ENCODE results near the gene ATP2B3. TPM values are rescaled to one million over a fixed set of nuclear protein-coding genes. Genes with fewer than 3 reads are reported as not detected.

The ATP2B3 gene
- total and polyA plus RNA-seq, 2 donors (not counting 3 experiments of a cell fraction or from before 2014, with no cell fraction given) = 0.01 to 0.07 TPM

- Histone ChIP-seq H3K4me3 (replicated peaks in 1 of 3; ENCODE audit: insufficient read depth in 1 of 3, low read depth in 1 of 3, low read length in 3 of 3) (peak within 1 kb of the TSS; percentile 61 to 73 (median 64)), H3K4me1 (ENCODE audit: control insufficient read depth, extremely low read depth, insufficient read depth, low read length) (peaks cover 15% of the 10 kb centered on the region), H3K27me3 (ENCODE audit: control insufficient read depth in 2 of 2, insufficient read depth in 2 of 2, low read length in 2 of 2) (no peaks in the 10 kb centered on the region), H2AFZ (ENCODE audit: low read depth, low read length) (peak within 1 kb of the TSS; percentile 79), H3K79me2 (ENCODE audit: control insufficient read depth, insufficient read depth, low read length) (peaks cover 4% of the 10 kb centered on the region), H4K20me1 (replicated peaks; ENCODE audit: control insufficient read depth, extremely low read depth, insufficient read depth, low read length) (no peaks in the 10 kb centered on the region), H3K4me2 (ENCODE audit: insufficient read depth, low read length) (peak within 1 kb of the TSS; percentile 85), H3K9me3 (replicated peaks; ENCODE audit: control insufficient read depth, insufficient read depth, low read length) (no peaks in the 10 kb centered on the region), H3K27ac (ENCODE audit: insufficient read depth, low read depth, low read length) (peak within 1 kb of the TSS; percentile 53), H3K36me3 (ENCODE audit: control insufficient read depth in 2 of 2, extremely low read depth in 1 of 2, insufficient read depth in 2 of 2, low read length in 2 of 2) (no peaks in the 10 kb centered on the region), H3K9ac (replicated peaks; ENCODE audit: extremely low read depth, insufficient read depth, low read length) (peak within 1 kb of the TSS; percentile 69), H3K9me1 (replicated peaks; ENCODE audit: control insufficient read depth, extremely low read depth, insufficient read depth, low read length) (no peaks in the 10 kb centered on the region)
- FAIRE-seq = peak; percentile 97
- CTCF ChIA-PET = interaction anchor here (0.6 to 6.8 kb wide), 14 partner anchors 10 to 529 kb away, joined by 3 to 189 read pairs (median 6); partner anchors contain the start of gene BGN
- TF ChIP-seq CTCF (IDR thresholded peaks at IDR 0.05; ENCODE audit: extremely low read depth in 1 of 2, insufficient read depth in 1 of 2, low read depth in 1 of 2, low read length in 2 of 2) (peak; percentile 51 to 74), GATA2 (IDR thresholded peaks at IDR 0.05; ENCODE audit: insufficient read depth, insufficient read length, low read depth, low read length) (no peak)
- DNase-seq (ENCODE audit: low read depth, low spot score) = peak; percentile 92
- dilution Hi-C loops (cut with MboI; ENCODE audit: extremely low pct_ligation_motif_present, low sequenced_read_pairs) (no loop called here), intact Hi-C loops (cut with micrococcal nuclease) (loop anchor here (1.0 kb wide), 3 partner anchors 25 to 511 kb away; no protein-coding TSS in a partner anchor)
- no TSS peak for BruUV-seq (replicated peaks)
- POLR2A ChIA-PET = interaction anchor here (2.2 kb wide), 1 partner anchor 25 kb away, joined by 9 read pairs; the partner anchor contains the start of gene BGN
These were observed 46.8 kb upstream of the ATP2B3 start, which contains the start of gene HAUS7 for GRCh38 chrX:153470411-153471363. Gene HAUS7, minus strand, starts transcription at chrX:153470576. Its CDS starts 19 bp downstream, at chrX:153470557.
